CD14-positive monocyte (primary cell): ENCODE data around the gene HSD17B14. TPM values are rescaled to one million over a fixed set of nuclear protein-coding genes. Genes with fewer than 3 reads are reported as not detected.

Experiments
- DNase-seq, 3 donors: peaks; one replicate each; pipeline ENCODE4 v3.0.0-alpha.2; 2011 to 2022
- H2AFZ ChIP-seq: 2 replicates; pipeline ENCODE4 v1.6.0; 2012; ENCODE audit warnings: mild to moderate bottlenecking, low read depth, low read length, inconsistent platforms; ENCODE audit not compliant: insufficient read depth, poor library complexity, severe bottlenecking
- H3K27ac ChIP-seq, 2 donors: 1 replicate in 1 of 2; 2 replicates in 1 of 2; pipeline ENCODE4 v1.5.1; 2012 to 2013; ENCODE audit warnings: low read length in 2 of 2, control low read depth in 1 of 2, inconsistent platforms in 1 of 2, low read depth in 1 of 2, mild to moderate bottlenecking in 1 of 2
- H3K27me3 ChIP-seq, 2 donors: one replicate each; pipeline versions ENCODE4 v1.6.0 to v1.6.1; 2011 to 2013; ENCODE audit warnings: low read length in 2 of 2; ENCODE audit not compliant: control insufficient read depth in 2 of 2, insufficient read depth in 2 of 2
- H3K36me3 ChIP-seq, 2 donors: replicated peaks in 1 of 2; 1 replicate in 1 of 2; 2 replicates in 1 of 2; pipeline versions ENCODE4 v1.5.1 to v1.6.1; 2012 to 2013; ENCODE audit warnings: low read length in 2 of 2, control low read depth in 1 of 2, inconsistent platforms in 1 of 2, mild to moderate bottlenecking in 1 of 2; ENCODE audit not compliant: insufficient read depth in 2 of 2, control insufficient read depth in 1 of 2
- H3K4me1 ChIP-seq, 2 donors: 1 replicate in 1 of 2; 2 replicates in 1 of 2; pipeline versions ENCODE4 v1.5.1 to v1.6.1; 2012 to 2013; ENCODE audit warnings: low read length in 2 of 2, control low read depth in 1 of 2, inconsistent platforms in 1 of 2, mild to moderate bottlenecking in 1 of 2, moderate library complexity in 1 of 2; ENCODE audit not compliant: insufficient read depth in 2 of 2, control insufficient read depth in 1 of 2
- H3K4me2 ChIP-seq: replicated peaks from 2 replicates; pipeline ENCODE3; 2012; ENCODE audit warnings: low read length, moderate library complexity, mild to moderate bottlenecking; ENCODE audit not compliant: poor library complexity, severe bottlenecking; ENCODE audit errors: extremely low read depth
- H3K4me3 ChIP-seq, 3 experiments: fragments of 200-600 bp in 1 of 3; sonication (generic) in 1 of 3; replicated peaks in 1 of 3; 1 replicate in 2 of 3; 2 replicates in 1 of 3; pipeline ENCODE4 v1.5.1; 2011 to 2013; ENCODE audit warnings: low read length in 3 of 3, mild to moderate bottlenecking in 3 of 3, control low read depth in 2 of 3, low read depth in 2 of 3, inconsistent platforms in 1 of 3, moderate library complexity in 1 of 3
- H3K79me2 ChIP-seq: 2 replicates; pipeline ENCODE4 v1.6.0; 2012; ENCODE audit warnings: mild to moderate bottlenecking, control low read depth, inconsistent platforms, low read length, moderate library complexity; ENCODE audit not compliant: insufficient read depth
- H3K9ac ChIP-seq: 2 replicates; pipeline ENCODE4 v1.6.0; 2017; ENCODE audit warnings: low read length, mild to moderate bottlenecking; ENCODE audit not compliant: insufficient read depth, poor library complexity, severe bottlenecking
- H3K9me3 ChIP-seq, 2 donors: replicated peaks in 1 of 2; 1 replicate in 1 of 2; 2 replicates in 1 of 2; pipeline versions ENCODE4 v1.5.1 to v1.6.1; 2012 to 2013; ENCODE audit warnings: low read length in 2 of 2, control low read depth in 1 of 2; ENCODE audit not compliant: control insufficient read depth in 1 of 2, insufficient read depth in 1 of 2
- H4K20me1 ChIP-seq: 2 replicates; pipeline ENCODE4 v1.6.0; 2012; ENCODE audit warnings: mild to moderate bottlenecking, low read length, control low read depth, moderate library complexity; ENCODE audit not compliant: insufficient read depth
- H3K27ac Mint-ChIP-seq, 7 donors: one replicate each; pipeline ENCODE4 v1.8.0; 2020; ENCODE audit warnings: mild to moderate bottlenecking in 7 of 7, mixed read lengths in 7 of 7, moderate library complexity in 6 of 7, inconsistent platforms in 2 of 7
- H3K27me3 Mint-ChIP-seq, 3 donors: one replicate each; pipeline ENCODE4 v1.8.0; 2021 to 2022; ENCODE audit warnings: low read depth in 3 of 3, mild to moderate bottlenecking in 3 of 3, mixed read lengths in 3 of 3, moderate library complexity in 3 of 3, inconsistent platforms in 1 of 3
- H3K36me3 Mint-ChIP-seq, 2 donors: one replicate each; pipeline ENCODE4 v1.8.0; 2020; ENCODE audit warnings: mixed read lengths in 2 of 2, inconsistent platforms in 1 of 2, mild to moderate bottlenecking in 1 of 2
- H3K4me1 Mint-ChIP-seq: one replicate; pipeline ENCODE4 v1.8.0; 2020; ENCODE audit warnings: mild to moderate bottlenecking, mixed read lengths
- H3K4me3 Mint-ChIP-seq, 2 donors: one replicate each; pipeline ENCODE4 v1.8.0; 2020; ENCODE audit warnings: mild to moderate bottlenecking in 2 of 2, mixed read lengths in 2 of 2, moderate library complexity in 1 of 2
- H3K9me3 Mint-ChIP-seq, 7 donors: one replicate each; pipeline ENCODE4 v1.8.0; 2020 to 2022; ENCODE audit warnings: mixed read lengths in 7 of 7, mild to moderate bottlenecking in 6 of 7, moderate library complexity in 6 of 7, inconsistent platforms in 2 of 7
- CTCF ChIP-seq: fragments of 200-600 bp; IDR thresholded peaks from one replicate; pipeline ENCODE4 v1.8.0; 2022; ENCODE audit warnings: antibody characterized with exemption, mild to moderate bottlenecking
- WGBS: methylation state at CpG from one replicate; pipeline ENCODE4 v1.1.5; 2013; ENCODE audit warnings: missing lambda C conversion rate; ENCODE audit not compliant: insufficient coverage; 5-methylcytosine and 5-hydroxymethylcytosine counted together
- intact Hi-C, 2 donors: fragments of 100-400 bp; cut with micrococcal nuclease; formaldehyde crosslinking; loops; one replicate each; pipeline versions ENCODE4 v1.15.0 to v1.15.1; 2023
- polyA plus RNA-seq, 3 donors: library from polyadenylated mRNA; depleted of rRNA in 1 of 3; unstranded in 2 of 3; stranded (reverse) in 1 of 3; fragments of 300-500 nt in 2 of 3; fragments of >200 nt in 1 of 3; fragmentation: Illumina TruSeq in 2 of 3; gene quantifications; 1 replicate in 2 of 3; 2 replicates in 1 of 3; pipeline ENCODE4 v1.2.3, GENCODE V29; 2012 to 2021

The HSD17B14 gene
- polyA plus RNA-seq, 3 donors = not detected

GRCh38 chr19:48858984-48859710 lies 22.9 kb upstream of the HSD17B14 start:
- peak overlapping the region; percentile 50 to 91 (median 76) for H3K27ac Mint-ChIP-seq
- peaks cover under 1 to 4% (median 4%) of the 10 kb centered on the region in 3 donors for H3K27me3 Mint-ChIP-seq
- H3K9me3 ChIP-seq = no peaks in the 10 kb centered on the region

DNA sequence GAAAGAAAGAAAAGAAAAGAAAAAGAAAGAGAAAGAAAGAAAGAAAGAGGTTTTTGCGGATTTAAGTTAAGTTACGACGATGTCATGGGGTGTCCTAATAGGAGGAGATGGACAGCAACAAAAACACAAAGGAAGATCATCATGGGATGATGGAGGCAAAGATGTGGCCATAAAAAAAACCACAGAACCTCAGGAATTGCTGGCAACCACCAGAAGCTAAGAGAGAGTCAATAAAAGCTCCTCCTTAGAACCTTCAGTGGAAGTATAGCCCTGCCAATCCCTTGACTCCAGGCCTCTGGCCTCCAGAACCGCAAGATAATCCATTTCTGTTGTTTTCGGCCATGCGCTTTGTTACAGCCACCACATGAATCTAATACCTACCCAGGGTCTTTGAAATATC lies 20.6 kb upstream of the HSD17B14 start:
- Mint-ChIP-seq H3K4me1 (peaks cover 9% of the 10 kb centered on the region), H3K27me3 (peaks cover 0 to 4% (median 1%) of the 10 kb centered on the region in 3 donors), H3K9me3 (peaks cover 0 to 3% (median 0%) of the 10 kb centered on the region in 7 donors), H3K27ac (no peak overlapping the region), H3K4me3 (no peak overlapping the region), H3K36me3 (no peaks in the 10 kb centered on the region)
- WGBS = 80% methylated on average over 1 of the region's 6 CpGs
- peaks cover 0 to 12% of the 10 kb centered on the region in 2 donors for H3K4me1 ChIP-seq
- H3K9me3 ChIP-seq = no peaks in the 10 kb centered on the region
- intact Hi-C loops = no loop called here
- no peak overlapping the region for H3K4me3 ChIP-seq
- no peak overlapping the region for H2AFZ ChIP-seq
- H3K27ac ChIP-seq = no peak overlapping the region
- no peaks in the 10 kb centered on the region for H4K20me1 ChIP-seq
- no peak overlapping the region for H3K9ac ChIP-seq
- H3K4me2 ChIP-seq = no peak overlapping the region
- H3K27me3 ChIP-seq = no peaks in the 10 kb centered on the region
- no peak for DNase-seq
- TF ChIP-seq CTCF = no peak
- no peaks in the 10 kb centered on the region for H3K36me3 ChIP-seq
- H3K79me2 ChIP-seq = no peaks in the 10 kb centered on the region

More at GRCh38 chr19:48858984-48859710, 22.9 kb upstream of the HSD17B14 start:
- H4K20me1 ChIP-seq = no peaks in the 10 kb centered on the region
- no peak overlapping the region for H3K27ac ChIP-seq
- no peaks in the 10 kb centered on the region for H3K79me2 ChIP-seq
- peaks cover 0 to 12% of the 10 kb centered on the region in 2 donors for H3K4me1 ChIP-seq
- no peaks in the 10 kb centered on the region for H3K36me3 ChIP-seq
- no peak for TF ChIP-seq CTCF
- H3K27me3 ChIP-seq = no peaks in the 10 kb centered on the region
- H3K36me3 Mint-ChIP-seq = no peaks in the 10 kb centered on the region
- peak overlapping the region; percentile 78 for H2AFZ ChIP-seq
- H3K4me3 ChIP-seq = peak overlapping the region; percentile 6 to 64 (median 34)
- peaks cover 9% of the 10 kb centered on the region for H3K4me1 Mint-ChIP-seq
- H3K4me3 Mint-ChIP-seq = peak overlapping the region; percentile 80 to 96
- intact Hi-C loops = no loop called here
- WGBS = 50% methylated on average over 10 of the region's 34 CpGs
- H3K9ac ChIP-seq = peak overlapping the region; percentile 38
- DNase-seq = peak in 2 of 3 donors; percentile 53 to 67
- H3K4me2 ChIP-seq = peak overlapping the region; percentile 76
- H3K9me3 Mint-ChIP-seq = peaks cover 0 to 3% (median 0%) of the 10 kb centered on the region in 7 donors
